Measurements from ENCODE around the gene PPHLN1.
A peak's percentile ranks its signal among the peaks of the same experiment; 100 is the strongest.

Gene PPHLN1, protein sequence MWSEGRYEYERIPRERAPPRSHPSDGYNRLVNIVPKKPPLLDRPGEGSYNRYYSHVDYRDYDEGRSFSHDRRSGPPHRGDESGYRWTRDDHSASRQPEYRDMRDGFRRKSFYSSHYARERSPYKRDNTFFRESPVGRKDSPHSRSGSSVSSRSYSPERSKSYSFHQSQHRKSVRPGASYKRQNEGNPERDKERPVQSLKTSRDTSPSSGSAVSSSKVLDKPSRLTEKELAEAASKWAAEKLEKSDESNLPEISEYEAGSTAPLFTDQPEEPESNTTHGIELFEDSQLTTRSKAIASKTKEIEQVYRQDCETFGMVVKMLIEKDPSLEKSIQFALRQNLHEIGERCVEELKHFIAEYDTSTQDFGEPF

GRCh38 chr12:42325653-42326474 lies at the start of gene PPHLN1, which contains the start of gene ZCRB1:
Gene PPHLN1 (plus strand): TSS chr12:42326167. CDS start chr12:42335903, 9,736 bp downstream.
Gene ZCRB1 (minus strand): TSS chr12:42326094. CDS start chr12:42324102, 1,992 bp downstream.
- DNase-seq = peak; percentile 66

GRCh38 chr12:42277396-42278127 lies 48.4 kb upstream of the PPHLN1 start:
- DNase-seq = no peak

GRCh38 chr12:42278128-42278510 lies 47.8 kb upstream of the PPHLN1 start:
- no peak for DNase-seq

GRCh38 chr12:42281278-42281677 lies 44.7 kb upstream of the PPHLN1 start:
- no peak for DNase-seq

DNA sequence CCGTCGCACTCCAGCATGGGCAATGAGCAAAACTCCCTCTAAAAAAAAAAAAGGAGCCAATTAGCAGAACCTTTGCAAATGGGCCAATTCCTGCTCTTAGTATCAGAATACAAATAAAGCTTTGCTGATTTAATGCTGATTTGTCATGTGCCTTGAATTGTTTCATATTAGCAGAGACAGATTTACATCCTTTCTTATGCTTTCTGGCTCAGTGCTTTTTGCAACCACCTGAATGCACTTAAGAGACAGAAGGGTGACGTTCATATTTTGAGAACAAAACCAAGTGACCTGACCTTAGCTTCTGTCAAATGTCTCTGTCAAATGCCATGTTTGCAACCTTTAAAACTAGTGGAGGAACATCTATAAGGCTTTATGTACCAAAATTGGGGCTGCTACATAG lies 44.1 kb upstream of the PPHLN1 start:
- DNase-seq = no peak

- no peak for DNase-seq
These were observed 43.7 kb upstream of the PPHLN1 start for GRCh38 chr12:42282294-42282693.

- DNase-seq = no peak
These were observed 42.2 kb upstream of the PPHLN1 start for GRCh38 chr12:42283739-42284138.

DNA sequence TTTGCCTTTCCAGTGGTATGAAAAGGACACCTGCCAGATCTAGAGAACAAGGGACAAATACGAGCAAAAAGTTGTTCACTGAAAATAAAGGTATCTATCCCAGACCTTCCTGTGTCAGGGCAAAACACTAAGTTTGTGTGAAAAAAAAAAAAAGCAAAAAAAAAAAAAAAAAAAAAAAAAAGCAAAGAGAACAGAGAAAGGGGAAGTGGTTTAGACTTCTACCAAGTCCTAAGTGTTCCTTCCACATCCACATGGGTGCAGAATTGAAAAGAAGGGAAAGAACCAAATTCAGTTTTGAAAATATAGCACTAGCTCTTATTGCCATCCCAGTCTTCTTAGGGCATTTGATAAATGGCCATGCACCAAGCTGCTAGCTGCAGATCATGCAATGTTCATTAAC lies 41.8 kb upstream of the PPHLN1 start:
- DNase-seq = no peak

- no peak for DNase-seq
These were observed 41.1 kb upstream of the PPHLN1 start for GRCh38 chr12:42284876-42285275.

DNA sequence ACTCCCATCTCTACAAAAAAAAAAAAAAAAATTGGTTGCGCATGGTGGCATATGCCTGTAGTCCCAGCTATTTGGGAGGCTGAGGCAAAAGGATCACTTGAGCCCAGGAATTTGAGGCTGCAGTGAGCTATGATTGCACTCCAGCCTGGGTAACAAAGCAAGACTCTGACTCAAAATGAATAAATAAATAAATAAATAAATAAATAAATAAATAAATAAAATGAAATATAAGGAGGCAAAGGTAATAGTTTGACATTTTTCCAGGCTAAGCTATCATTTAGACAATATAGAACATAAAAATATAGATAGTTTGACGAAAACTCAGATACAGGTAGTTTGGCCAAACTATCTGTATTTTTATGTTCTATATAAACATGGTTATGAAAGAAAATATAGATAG lies 40.5 kb upstream of the PPHLN1 start:
- DNase-seq = no peak

GRCh38 chr12:42286741-42287140 lies 39.2 kb upstream of the PPHLN1 start:
- DNase-seq = no peak

DNA sequence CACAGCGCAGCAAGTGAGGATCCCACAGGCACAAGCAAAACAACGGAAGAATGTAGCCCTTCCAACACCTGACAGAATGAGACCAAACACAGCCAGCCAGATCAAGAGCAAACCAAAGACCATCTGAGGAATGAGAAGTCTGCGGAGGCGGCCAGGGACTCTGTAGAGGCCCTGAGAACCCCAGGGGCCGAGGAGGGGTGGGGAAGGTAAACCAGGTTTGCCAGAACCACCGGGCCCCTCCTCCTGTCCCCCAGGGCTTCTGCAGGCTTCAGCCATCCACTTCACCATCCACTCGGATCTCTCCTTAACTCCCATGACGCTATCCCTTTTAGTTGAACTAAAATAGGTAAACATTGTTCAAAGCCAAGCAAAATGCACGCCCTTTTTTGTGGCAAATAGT lies 37.4 kb upstream of the PPHLN1 start:
- DNase-seq = no peak

DNA sequence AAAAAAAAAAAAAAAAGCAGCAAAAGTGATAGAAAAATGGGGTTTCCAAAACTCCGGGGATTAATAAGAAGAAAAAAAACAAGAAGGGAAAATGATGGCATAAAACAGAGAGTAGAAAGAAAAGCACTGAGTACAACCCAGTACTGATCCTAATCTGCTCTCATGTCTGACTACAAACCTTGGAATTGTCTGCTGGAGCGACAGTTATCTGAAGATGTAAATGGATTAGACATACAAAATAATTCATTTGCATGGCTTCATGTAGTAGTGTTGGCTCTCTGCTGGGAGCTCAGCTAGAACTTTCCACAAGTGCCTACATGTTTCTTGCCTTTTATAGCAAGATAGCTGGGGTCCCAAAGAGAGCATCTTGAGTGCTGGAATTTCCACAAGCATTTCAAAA lies 34.3 kb upstream of the PPHLN1 start:
- no peak for DNase-seq

GRCh38 chr12:42296503-42297109 lies 29.4 kb upstream of the PPHLN1 start:
- DNase-seq = peak; percentile 0

GRCh38 chr12:42298887-42299286 lies 27.1 kb upstream of the PPHLN1 start:
- DNase-seq = no peak

- DNase-seq = no peak
These were observed 26.3 kb upstream of the PPHLN1 start for GRCh38 chr12:42299392-42300308.

GRCh38 chr12:42306297-42306696 lies 19.7 kb upstream of the PPHLN1 start:
- no peak for DNase-seq

GRCh38 chr12:42308390-42308789 lies 17.6 kb upstream of the PPHLN1 start:
- no peak for DNase-seq

GRCh38 chr12:42309996-42310395 lies 16.0 kb upstream of the PPHLN1 start:
- no peak for DNase-seq

- no peak for DNase-seq
These were observed 10.9 kb upstream of the PPHLN1 start for GRCh38 chr12:42315108-42315507.

DNA sequence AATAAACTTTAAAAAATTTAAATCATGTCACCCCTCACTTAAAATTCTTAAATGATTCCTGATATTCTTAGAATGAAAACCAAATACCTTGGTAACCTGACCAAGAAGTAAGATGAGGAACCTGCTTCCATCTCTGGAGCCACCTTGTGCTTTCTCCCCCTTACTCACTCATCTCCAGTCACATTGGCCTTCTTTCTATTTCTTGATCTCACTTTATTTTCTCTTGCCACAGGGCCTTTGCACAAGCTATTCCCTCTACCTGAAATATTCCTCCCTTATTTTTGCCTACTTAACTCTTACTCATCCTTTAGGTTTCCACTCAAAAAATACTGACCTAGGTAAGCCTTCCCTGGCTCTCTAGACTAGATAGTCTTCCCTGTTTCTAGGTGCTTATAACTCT lies 5.2 kb upstream of the PPHLN1 start:
- no peak for DNase-seq

- DNase-seq = no peak
These were observed 3.4 kb upstream of the PPHLN1 start for GRCh38 chr12:42322567-42322966.
